Activated B cell treated with CpG ODN at 0.5 μM for 24 hours (primary cell): Measurements from ENCODE around the gene PRG2. TPM values are rescaled to one million over a fixed set of nuclear protein-coding genes. Genes with fewer than 3 reads are reported as not detected.

ENCODE experiments used
- ATAC-seq: fragments of 200-7000 bp; cut with Tn5 transposase; one replicate; pipeline ENCODE4 v1.10.0; 2021; ENCODE audit warnings: low read depth, mild to moderate bottlenecking, moderate library complexity
- CTCF ChIA-PET: fragments of 350-600 bp; sonication (Branson Sonifier 250); formaldehyde crosslinking; loops from one replicate; lab custom pipeline; 2021; ENCODE audit warnings: antibody characterized with exemption; lab: Charles Lee
- POLR2A ChIA-PET: fragments of 350-600 bp; sonication (Branson Sonifier 250); formaldehyde crosslinking; loops from one replicate; lab custom pipeline; 2021; ENCODE audit warnings: antibody characterized with exemption; lab: Charles Lee
- DNase-seq: peaks from one replicate; pipeline ENCODE4 v3.0.0; 2022
- H3K27ac Mint-ChIP-seq: one replicate; pipeline ENCODE4 v1.8.0; 2020; ENCODE audit warnings: mixed read lengths
- H3K27me3 Mint-ChIP-seq: one replicate; pipeline ENCODE4 v1.8.0; 2021; ENCODE audit warnings: mixed read lengths
- H3K36me3 Mint-ChIP-seq: one replicate; pipeline ENCODE4 v1.8.0; 2021; ENCODE audit warnings: low read depth, mixed read lengths
- H3K4me1 Mint-ChIP-seq: one replicate; pipeline ENCODE4 v1.8.0; 2021; ENCODE audit warnings: mixed read lengths
- H3K4me3 Mint-ChIP-seq: one replicate; pipeline ENCODE4 v1.8.0; 2020; ENCODE audit warnings: mild to moderate bottlenecking, mixed read lengths
- H3K9me3 Mint-ChIP-seq: one replicate; pipeline ENCODE4 v1.8.0; 2020; ENCODE audit warnings: mixed read lengths
- CTCF ChIP-seq: fragments of 200-600 bp; IDR thresholded peaks from one replicate; pipeline ENCODE4 v1.8.0; 2022; ENCODE audit warnings: antibody characterized with exemption, mild to moderate bottlenecking
- intact Hi-C: fragments of 100-400 bp; cut with micrococcal nuclease; formaldehyde crosslinking; loops from one replicate; pipeline ENCODE4 v1.15.1; 2024
- total RNA-seq: library from RNA; stranded (reverse); gene quantifications from 2 replicates; pipeline ENCODE4 v1.2.3, GENCODE V29; 2022

PRG2 gene
- total RNA-seq, 1 donor from 2014 or later, result 1.1 TPM

- no peaks in the 10 kb centered on the region for H3K36me3 Mint-ChIP-seq
Observed at GRCh38 chr11:57434640-57435546, 44.4 kb upstream of the PRG2 start.

GRCh38 chr11:57432714-57433163 lies 42.3 kb upstream of the PRG2 start:
- DNase-seq (no peak), ATAC-seq (peak; percentile 21)
- Mint-ChIP-seq H3K27me3 (no peaks in the 10 kb centered on the region), H3K27ac (no peak overlapping the region), H3K36me3 (no peaks in the 10 kb centered on the region), H3K4me1 (peaks cover under 1% of the 10 kb centered on the region), H3K4me3 (no peak overlapping the region), H3K9me3 (no peaks in the 10 kb centered on the region)
- intact Hi-C loops, result no loop called here
- ChIA-PET CTCF (interaction anchor here (1.0 kb wide), 1 partner anchor 24 kb away, joined by 3 read pairs; no protein-coding TSS in a partner anchor), POLR2A (no interaction called here)
- TF ChIP-seq CTCF, result no peak

More at GRCh38 chr11:57434640-57435546, 44.4 kb upstream of the PRG2 start:
- ATAC-seq (no peak), DNase-seq (no peak)
- H3K4me1 Mint-ChIP-seq, result no peaks in the 10 kb centered on the region
- TF ChIP-seq CTCF, result no peak
- H3K4me3 Mint-ChIP-seq, result no peak overlapping the region
- intact Hi-C loops, result no loop called here
- ChIA-PET POLR2A (interaction anchor here (0.5 kb wide), 1 partner anchor 1686 kb away, joined by 3 read pairs; no protein-coding TSS in a partner anchor), CTCF (interaction anchor here (0.7 kb wide), 1 partner anchor 23 kb away, joined by 3 read pairs; no protein-coding TSS in a partner anchor)
- no peaks in the 10 kb centered on the region for H3K27me3 Mint-ChIP-seq
- H3K9me3 Mint-ChIP-seq, result no peaks in the 10 kb centered on the region
- no peak overlapping the region for H3K27ac Mint-ChIP-seq

- Mint-ChIP-seq H3K4me1 (peaks cover 6% of the 10 kb centered on the region), H3K27ac (no peak overlapping the region), H3K36me3 (no peaks in the 10 kb centered on the region), H3K4me3 (no peak overlapping the region), H3K9me3 (no peaks in the 10 kb centered on the region), H3K27me3 (no peaks in the 10 kb centered on the region)
- no peak for ATAC-seq
- ChIA-PET CTCF (interaction anchor here (1.0 kb wide), 1 partner anchor 25 kb away, joined by 3 read pairs; no protein-coding TSS in a partner anchor), POLR2A (interaction anchor here (0.7 kb wide), 1 partner anchor 11 kb away, joined by 11 read pairs; no protein-coding TSS in a partner anchor)
- intact Hi-C loops, result no loop called here
- TF ChIP-seq CTCF, result no peak
- no peak for DNase-seq
Observed at GRCh38 chr11:57432149-57432561, 41.7 kb upstream of the PRG2 start.

- CTCF ChIA-PET, result interaction anchor here (1.0 kb wide), 1 partner anchor 26 kb away, joined by 4 read pairs; no protein-coding TSS in a partner anchor
- no peaks in the 10 kb centered on the region for H3K27me3 Mint-ChIP-seq
- peaks cover 7% of the 10 kb centered on the region for H3K36me3 Mint-ChIP-seq
Observed at GRCh38 chr11:57430952-57431351, 40.5 kb upstream of the PRG2 start.

More at GRCh38 chr11:57430952-57431351, 40.5 kb upstream of the PRG2 start:
- no peak for ATAC-seq
- Mint-ChIP-seq H3K4me3 (no peak overlapping the region), H3K27ac (no peak overlapping the region), H3K9me3 (no peaks in the 10 kb centered on the region), H3K4me1 (peaks cover 16% of the 10 kb centered on the region)
- intact Hi-C loops, result no loop called here
- POLR2A ChIA-PET, result interaction anchor here (0.9 kb wide), 1 partner anchor 85 kb away, joined by 3 read pairs; no protein-coding TSS in a partner anchor
- DNase-seq, result no peak
- no peak for TF ChIP-seq CTCF
